ENCODE results near the gene ZNF346. TPM values are rescaled to one million over a fixed set of nuclear protein-coding genes. Genes with fewer than 3 reads are reported as not detected.

The ZNF346 gene
- total and polyA plus RNA-seq, 10 of the 15 experiments (the other 5 are each of a cell fraction or from before 2014, with no cell fraction given): 6.5 to 30.2 (median 24.0) TPM

DNA sequence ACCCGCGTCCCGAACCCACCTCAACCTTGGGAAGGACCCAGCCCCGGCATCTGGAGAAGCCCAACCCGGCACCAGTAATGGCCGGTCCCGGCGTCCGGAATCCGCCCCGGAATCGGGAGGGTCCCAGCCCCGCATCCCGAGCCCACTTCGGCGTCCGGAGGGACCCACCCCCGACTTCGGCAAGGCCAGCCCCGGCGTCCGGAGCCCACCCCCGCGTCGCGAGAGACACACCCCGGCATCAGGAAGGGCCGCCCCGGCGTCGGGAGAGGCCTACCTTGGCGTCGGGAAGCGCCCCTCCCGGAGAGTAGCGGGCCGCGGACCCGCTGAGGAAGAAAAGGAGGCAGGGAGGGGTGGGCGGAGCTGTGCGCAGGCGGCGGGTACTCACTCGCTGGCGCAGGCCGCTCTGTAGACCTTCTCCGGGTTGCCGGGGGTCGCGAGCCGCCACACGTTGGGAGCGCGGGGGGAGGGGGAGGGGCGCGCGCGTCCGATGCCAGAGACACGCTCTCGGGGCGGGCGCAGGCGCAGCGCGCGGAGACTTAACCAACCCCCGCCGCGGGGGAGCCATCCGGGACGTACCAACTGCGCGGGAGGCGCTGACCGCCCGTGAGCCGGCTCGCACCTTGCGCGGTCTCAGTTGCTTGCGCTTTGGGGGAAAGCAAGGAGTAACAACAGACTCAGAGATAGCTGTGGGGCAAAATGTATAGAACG lies 16.1 kb upstream of the ZNF346 start, which contains the start of gene UIMC1 (continued):
- TF ChIP-seq, protein P1, sequence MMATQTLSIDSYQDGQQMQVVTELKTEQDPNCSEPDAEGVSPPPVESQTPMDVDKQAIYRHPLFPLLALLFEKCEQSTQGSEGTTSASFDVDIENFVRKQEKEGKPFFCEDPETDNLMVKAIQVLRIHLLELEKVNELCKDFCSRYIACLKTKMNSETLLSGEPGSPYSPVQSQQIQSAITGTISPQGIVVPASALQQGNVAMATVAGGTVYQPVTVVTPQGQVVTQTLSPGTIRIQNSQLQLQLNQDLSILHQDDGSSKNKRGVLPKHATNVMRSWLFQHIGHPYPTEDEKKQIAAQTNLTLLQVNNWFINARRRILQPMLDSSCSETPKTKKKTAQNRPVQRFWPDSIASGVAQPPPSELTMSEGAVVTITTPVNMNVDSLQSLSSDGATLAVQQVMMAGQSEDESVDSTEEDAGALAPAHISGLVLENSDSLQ (IDR thresholded peaks at IDR 0.05): no peak
- TF ChIP-seq PRDM15 (CRISPR knock-in tag; IDR thresholded peaks at IDR 0.05) (no peak), SP1 (IDR thresholded peaks at IDR 0.05; ENCODE audit: low read depth, low read length) (peak; percentile 74), POLR2AphosphoS2 (IDR thresholded peaks at IDR 0.05; ENCODE audit: low read depth, low read length) (no peak), NFIC (IDR thresholded peaks at IDR 0.05; ENCODE audit: low read depth, low read length) (no peak), RFX5 (IDR thresholded peaks at IDR 0.05; ENCODE audit: low read depth, low read length) (no peak), E2F4 (IDR thresholded peaks at IDR 0.05; ENCODE audit: low read depth, low read length) (no peak), YBX1 (IDR thresholded peaks at IDR 0.05) (no peak), DPF2 (IDR thresholded peaks at IDR 0.05) (peak; percentile 39), NR2F1 (conservative IDR thresholded peaks at IDR 0.05) (peak; percentile 46; the same call in 1 of the 2 replicates), POLR2A (IDR thresholded peaks at IDR 0.05; ENCODE audit: low read depth, low read length) (peak; percentile 79), MEF2A (IDR thresholded peaks at IDR 0.05; ENCODE audit: insufficient read depth, low read depth, low read length) (0 out of 2 replicates have a peak, but pooled peaks have one; percentile 10), TCF12 (IDR thresholded peaks at IDR 0.05; ENCODE audit: low read depth, low read length) (peak; percentile 54), CREB1 (IDR thresholded peaks at IDR 0.05; ENCODE audit: low read depth) (peak; percentile 47; the same call in 1 of the 2 replicates), SMARCA5 (IDR thresholded peaks at IDR 0.05) (peak; percentile 80; the same call in 1 of the 2 replicates), HSF1 (IDR thresholded peaks at IDR 0.05; ENCODE audit: low read depth, low read length) (no peak), SREBF1 (IDR thresholded peaks at IDR 0.05; ENCODE audit: low read length) (peak; percentile 98), ZNF274 (IDR thresholded peaks at IDR 0.05; ENCODE audit: insufficient read depth, insufficient read length) (no peak), CHD2 (IDR thresholded peaks at IDR 0.05; ENCODE audit: borderline replicate concordance, low read depth, low read length) (peak; percentile 83)
- TF ChIP-seq, protein P2, sequence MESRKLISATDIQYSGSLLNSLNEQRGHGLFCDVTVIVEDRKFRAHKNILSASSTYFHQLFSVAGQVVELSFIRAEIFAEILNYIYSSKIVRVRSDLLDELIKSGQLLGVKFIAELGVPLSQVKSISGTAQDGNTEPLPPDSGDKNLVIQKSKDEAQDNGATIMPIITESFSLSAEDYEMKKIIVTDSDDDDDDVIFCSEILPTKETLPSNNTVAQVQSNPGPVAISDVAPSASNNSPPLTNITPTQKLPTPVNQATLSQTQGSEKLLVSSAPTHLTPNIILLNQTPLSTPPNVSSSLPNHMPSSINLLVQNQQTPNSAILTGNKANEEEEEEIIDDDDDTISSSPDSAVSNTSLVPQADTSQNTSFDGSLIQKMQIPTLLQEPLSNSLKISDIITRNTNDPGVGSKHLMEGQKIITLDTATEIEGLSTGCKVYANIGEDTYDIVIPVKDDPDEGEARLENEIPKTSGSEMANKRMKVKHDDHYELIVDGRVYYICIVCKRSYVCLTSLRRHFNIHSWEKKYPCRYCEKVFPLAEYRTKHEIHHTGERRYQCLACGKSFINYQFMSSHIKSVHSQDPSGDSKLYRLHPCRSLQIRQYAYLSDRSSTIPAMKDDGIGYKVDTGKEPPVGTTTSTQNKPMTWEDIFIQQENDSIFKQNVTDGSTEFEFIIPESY (IDR thresholded peaks at IDR 0.05): no peak; the same call in 1 of the 2 replicates
- TF ChIP-seq, protein P3, sequence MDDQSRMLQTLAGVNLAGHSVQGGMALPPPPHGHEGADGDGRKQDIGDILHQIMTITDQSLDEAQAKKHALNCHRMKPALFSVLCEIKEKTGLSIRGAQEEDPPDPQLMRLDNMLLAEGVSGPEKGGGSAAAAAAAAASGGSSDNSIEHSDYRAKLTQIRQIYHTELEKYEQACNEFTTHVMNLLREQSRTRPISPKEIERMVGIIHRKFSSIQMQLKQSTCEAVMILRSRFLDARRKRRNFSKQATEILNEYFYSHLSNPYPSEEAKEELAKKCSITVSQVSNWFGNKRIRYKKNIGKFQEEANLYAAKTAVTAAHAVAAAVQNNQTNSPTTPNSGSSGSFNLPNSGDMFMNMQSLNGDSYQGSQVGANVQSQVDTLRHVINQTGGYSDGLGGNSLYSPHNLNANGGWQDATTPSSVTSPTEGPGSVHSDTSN (IDR thresholded peaks at IDR 0.05; ENCODE audit: insufficient replicate concordance, low read depth, low read length): no peak
